Activated naive CD4-positive, alpha-beta T cell treated with anti-CD3 and anti-CD28 coated beads for 36 hours (primary cell): ENCODE data around the gene ADD2. TPM values are rescaled to one million over a fixed set of nuclear protein-coding genes. Genes with fewer than 3 reads are reported as not detected.

ENCODE experiments used
- CTCF ChIA-PET: fragments of 350-600 bp; sonication (Branson Sonifier 250); formaldehyde crosslinking; loops from one replicate; lab custom pipeline; 2021; ENCODE audit warnings: antibody characterized with exemption; lab: Charles Lee
- DNase-seq: peaks from one replicate; pipeline ENCODE4 v3.0.0-alpha.2; 2020
- H3K27ac Mint-ChIP-seq: one replicate; pipeline ENCODE4 v1.8.0; 2021; ENCODE audit warnings: mild to moderate bottlenecking, mixed read lengths
- H3K27me3 Mint-ChIP-seq: one replicate; pipeline ENCODE4 v1.8.0; 2021; ENCODE audit warnings: low read depth, mixed read lengths
- H3K36me3 Mint-ChIP-seq: one replicate; pipeline ENCODE4 v1.8.0; 2021; ENCODE audit warnings: low read depth, mixed read lengths
- H3K4me1 Mint-ChIP-seq: one replicate; pipeline ENCODE4 v1.8.0; 2021; ENCODE audit warnings: low read depth, mixed read lengths
- H3K4me3 Mint-ChIP-seq: one replicate; pipeline ENCODE4 v1.8.0; 2021; ENCODE audit warnings: mild to moderate bottlenecking, moderate library complexity, mixed read lengths
- H3K9me3 Mint-ChIP-seq: one replicate; pipeline ENCODE4 v1.8.0; 2021; ENCODE audit warnings: mixed read lengths
- intact Hi-C: fragments of 100-400 bp; cut with micrococcal nuclease; formaldehyde crosslinking; loops from one replicate; pipeline ENCODE4 v1.15.1; 2023
- total RNA-seq, 2 experiments: library from RNA; stranded (reverse); gene quantifications; one replicate each; pipeline ENCODE4 v1.2.3, GENCODE V29; 2021

The ADD2 gene
- total RNA-seq, 2 experiments from 2014 or later = 42.9 to 46.2 TPM

DNA sequence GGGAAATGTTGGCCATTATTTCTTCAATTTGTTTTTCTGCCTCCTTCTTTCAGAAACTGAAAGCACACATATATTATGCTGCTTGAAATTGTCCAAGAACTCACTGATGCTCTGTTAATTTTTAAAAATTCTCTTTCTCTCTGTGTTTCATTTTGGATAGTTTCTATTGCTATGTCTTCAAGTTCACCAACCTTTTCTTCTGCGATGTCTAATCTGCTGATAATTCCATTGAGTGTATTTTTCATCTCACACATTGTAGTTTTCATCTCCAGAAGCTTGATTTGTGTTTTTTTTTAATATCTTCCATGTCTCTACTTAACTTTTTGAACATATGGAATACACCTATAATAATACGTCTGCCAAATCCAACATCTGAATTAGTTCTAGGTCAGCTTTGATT lies 116.3 kb downstream of the ADD2 start:
- intact Hi-C loops = no loop called here
- H3K9me3 Mint-ChIP-seq = peaks cover 2% of the 10 kb centered on the region
- H3K4me3 Mint-ChIP-seq = no peak overlapping the region
- CTCF ChIA-PET = interaction anchor here (1.0 to 10.5 kb wide), 4 partner anchors 33 to 348 kb away, joined by 3 to 121 read pairs (median 4); partner anchors contain the start of genes ADD2 and FAM136A
- no peaks in the 10 kb centered on the region for H3K36me3 Mint-ChIP-seq
- H3K27ac Mint-ChIP-seq = no peak overlapping the region
- H3K4me1 Mint-ChIP-seq = peaks cover 15% of the 10 kb centered on the region
- no peaks in the 10 kb centered on the region for H3K27me3 Mint-ChIP-seq
- DNase-seq = no peak

DNA sequence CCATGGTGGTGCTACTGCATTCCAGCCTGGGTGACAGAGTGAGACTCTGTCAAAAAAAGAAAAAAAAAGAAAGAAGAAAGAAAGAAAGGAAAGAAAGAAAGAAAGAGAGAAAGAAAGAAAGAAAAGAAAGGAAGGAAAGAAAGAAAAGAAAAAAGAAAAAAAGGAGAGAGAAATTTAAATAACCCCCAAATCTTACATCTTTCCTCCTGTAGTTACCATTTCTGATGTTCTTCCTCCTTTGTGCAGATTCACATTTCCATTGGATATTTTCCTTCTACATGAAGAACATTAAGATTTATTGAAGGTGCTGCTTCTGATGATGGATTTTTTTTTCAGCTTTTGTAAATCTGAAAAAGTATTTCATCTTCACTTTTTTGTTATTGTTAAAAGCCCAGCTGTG lies 117.0 kb downstream of the ADD2 start:
- no peak overlapping the region for H3K27ac Mint-ChIP-seq
- H3K27me3 Mint-ChIP-seq = no peaks in the 10 kb centered on the region
- no peaks in the 10 kb centered on the region for H3K36me3 Mint-ChIP-seq
- H3K4me3 Mint-ChIP-seq = no peak overlapping the region
- DNase-seq = no peak
- peaks cover 8% of the 10 kb centered on the region for H3K4me1 Mint-ChIP-seq
- peaks cover 2% of the 10 kb centered on the region for H3K9me3 Mint-ChIP-seq
- intact Hi-C loops = no loop called here
- CTCF ChIA-PET = interaction anchor here (0.6 to 10.5 kb wide), 5 partner anchors 33 to 347 kb away, joined by 3 to 121 read pairs (median 4); partner anchors contain the start of genes ADD2 and FAM136A

DNA sequence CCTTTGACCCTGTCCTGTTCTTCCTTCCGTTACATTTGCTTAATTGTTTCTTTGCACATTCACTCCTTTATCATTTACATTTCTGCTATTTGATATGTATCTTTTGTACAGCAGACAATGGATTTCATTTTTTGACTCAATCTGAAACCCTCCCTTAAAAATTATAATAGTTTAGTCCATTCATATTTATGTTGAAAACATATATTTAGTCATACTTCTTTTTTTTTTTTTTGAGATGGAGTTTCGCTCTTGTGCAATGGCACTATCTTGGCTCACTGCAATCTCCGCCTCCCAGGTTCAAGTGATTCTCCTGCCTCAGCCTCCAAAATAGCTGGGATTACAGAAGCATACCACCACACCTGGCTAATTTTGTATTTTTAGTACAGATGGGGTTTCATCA lies 119.0 kb downstream of the ADD2 start:
- CTCF ChIA-PET = interaction anchor here (0.7 to 10.5 kb wide), 2 partner anchors 29 to 345 kb away, joined by 4 to 121 read pairs; partner anchors contain the start of gene FAM136A
- Mint-ChIP-seq H3K9me3 (peaks cover 2% of the 10 kb centered on the region), H3K4me3 (no peak overlapping the region), H3K27me3 (no peaks in the 10 kb centered on the region), H3K36me3 (no peaks in the 10 kb centered on the region), H3K27ac (no peak overlapping the region), H3K4me1 (no peaks in the 10 kb centered on the region)
- no peak for DNase-seq
- intact Hi-C loops = loop anchor here (1.0 to 2.0 kb wide), 3 partner anchors 94 to 345 kb away; no protein-coding TSS in a partner anchor

DNA sequence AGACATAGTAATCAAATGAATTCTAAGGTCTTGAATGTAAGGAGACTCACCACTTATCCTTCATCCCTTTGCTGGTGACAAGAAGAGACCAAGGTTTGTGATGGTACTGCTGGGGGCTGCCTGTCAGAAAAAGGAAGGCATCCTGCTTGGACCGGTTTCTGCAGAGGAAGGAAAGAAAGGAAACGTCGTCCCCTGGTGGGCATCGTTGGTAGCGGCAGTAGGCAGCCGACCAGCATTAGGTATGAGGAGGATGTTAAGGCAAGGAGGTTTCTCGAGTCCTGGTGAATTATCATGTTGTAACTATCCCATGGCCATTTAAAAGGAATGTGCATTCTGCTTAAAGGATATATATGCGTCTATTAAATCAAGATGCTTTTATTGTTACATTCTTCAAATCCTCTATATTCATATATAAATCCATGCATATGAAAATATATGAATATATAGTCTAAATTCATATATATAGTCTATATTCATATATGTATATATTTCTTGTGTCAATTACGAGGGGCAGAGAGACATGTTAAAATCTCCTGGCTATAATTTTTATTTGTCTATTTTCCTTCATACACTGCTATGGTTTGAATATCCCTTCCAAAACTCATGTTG lies 120.0 kb downstream of the ADD2 start:
- intact Hi-C loops = loop anchor here (1.0 to 2.0 kb wide), 3 partner anchors 93 to 344 kb away; no protein-coding TSS in a partner anchor
- no peaks in the 10 kb centered on the region for H3K27me3 Mint-ChIP-seq
- no peak overlapping the region for H3K27ac Mint-ChIP-seq
- no peaks in the 10 kb centered on the region for H3K4me1 Mint-ChIP-seq
- CTCF ChIA-PET = interaction anchor here (0.5 to 10.5 kb wide), 19 partner anchors 11 to 552 kb away, joined by 3 to 121 read pairs (median 4); partner anchors contain the start of genes FAM136A and SNRPG
- H3K36me3 Mint-ChIP-seq = no peaks in the 10 kb centered on the region
- peaks cover 2% of the 10 kb centered on the region for H3K9me3 Mint-ChIP-seq
- DNase-seq = peak; percentile 88
- H3K4me3 Mint-ChIP-seq = no peak overlapping the region

DNA sequence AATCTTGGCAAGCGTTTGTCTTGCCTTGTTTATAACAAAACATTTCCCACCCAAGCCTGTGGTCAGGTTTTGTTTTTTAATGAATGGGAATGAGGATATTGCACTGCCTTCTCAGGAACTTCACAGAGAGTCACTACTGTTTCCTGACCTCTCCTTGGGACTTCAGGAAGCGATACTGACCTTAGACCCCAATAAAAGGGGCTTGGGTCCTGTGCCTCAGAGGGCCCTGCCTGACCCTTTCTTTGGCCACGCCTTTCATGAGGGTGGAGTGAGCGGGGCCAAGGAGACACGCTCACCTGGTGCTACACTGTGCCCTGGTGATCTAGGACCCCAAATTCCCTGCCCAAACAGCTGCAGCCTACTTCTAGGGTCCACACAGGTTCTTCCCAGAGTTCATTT lies 121.6 kb downstream of the ADD2 start:
- H3K9me3 Mint-ChIP-seq = no peaks in the 10 kb centered on the region
- H3K36me3 Mint-ChIP-seq = no peaks in the 10 kb centered on the region
- no peaks in the 10 kb centered on the region for H3K4me1 Mint-ChIP-seq
- intact Hi-C loops = no loop called here
- DNase-seq = no peak
- CTCF ChIA-PET = interaction anchor here (1.2 to 10.5 kb wide), 9 partner anchors 9 to 342 kb away, joined by 3 to 121 read pairs (median 6); partner anchors contain the start of gene FAM136A
- H3K4me3 Mint-ChIP-seq = no peak overlapping the region
- no peak overlapping the region for H3K27ac Mint-ChIP-seq
- no peaks in the 10 kb centered on the region for H3K27me3 Mint-ChIP-seq

DNA sequence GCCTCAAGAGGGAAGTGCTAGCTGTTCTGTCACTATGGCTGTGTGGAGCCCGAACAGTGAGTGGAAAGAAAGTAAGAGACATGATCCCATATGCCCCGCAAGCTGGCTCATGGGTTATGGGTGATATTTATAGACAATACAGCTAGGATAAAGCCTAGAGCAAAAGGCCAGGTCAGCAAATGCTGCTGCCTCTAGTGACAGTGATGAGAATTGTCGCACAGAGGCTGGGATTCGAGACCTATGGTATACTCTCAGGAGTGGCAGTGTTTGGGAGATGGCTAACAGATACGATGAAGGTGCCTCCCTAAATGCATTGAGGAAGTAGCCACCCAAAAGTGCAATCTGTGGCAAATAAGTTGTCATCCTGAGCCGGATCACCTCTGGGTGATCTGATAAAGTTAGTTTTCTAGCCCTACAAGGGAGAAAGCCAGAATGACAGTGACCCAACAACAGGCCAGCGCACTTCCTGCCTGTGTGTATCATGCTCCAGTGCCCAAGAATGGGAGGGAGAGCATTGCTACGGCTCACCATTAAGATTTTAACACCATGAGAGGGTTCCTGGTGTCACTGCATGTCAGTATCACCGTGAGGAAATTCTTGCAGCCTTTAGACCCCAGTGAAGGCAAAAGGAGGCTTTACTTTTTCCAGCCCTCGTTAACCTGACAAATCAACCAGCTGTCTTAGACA lies 122.1 kb downstream of the ADD2 start:
- Mint-ChIP-seq H3K27ac (no peak overlapping the region), H3K4me1 (no peaks in the 10 kb centered on the region), H3K36me3 (no peaks in the 10 kb centered on the region), H3K9me3 (no peaks in the 10 kb centered on the region), H3K4me3 (no peak overlapping the region), H3K27me3 (no peaks in the 10 kb centered on the region)
- intact Hi-C loops = no loop called here
- CTCF ChIA-PET = interaction anchor here (0.8 to 10.5 kb wide), 11 partner anchors 9 to 342 kb away, joined by 3 to 121 read pairs (median 6); partner anchors contain the start of gene FAM136A
- peak; percentile 30 for DNase-seq

DNA sequence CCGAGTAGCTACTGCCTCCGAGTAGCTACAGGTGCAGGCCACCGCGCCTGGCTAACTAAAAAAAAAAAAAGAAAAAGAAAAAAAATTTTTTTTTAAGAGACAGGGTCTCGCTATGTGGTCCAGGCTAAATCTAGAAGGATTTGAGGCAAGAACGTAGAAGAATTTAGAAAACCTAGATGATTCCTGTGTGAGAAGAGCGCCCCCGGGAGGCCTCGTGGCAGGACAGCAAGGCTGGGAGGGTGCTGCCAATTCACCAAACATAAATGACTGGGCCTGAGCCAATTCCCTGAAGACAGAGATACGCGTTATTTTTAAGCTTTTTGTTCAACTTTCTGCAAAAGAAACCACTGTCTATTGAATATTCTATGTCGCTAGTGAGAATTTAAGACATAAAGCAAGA lies 124.3 kb downstream of the ADD2 start:
- H3K27ac Mint-ChIP-seq = no peak overlapping the region
- CTCF ChIA-PET = interaction anchor here (0.6 to 10.5 kb wide), 12 partner anchors 9 to 340 kb away, joined by 3 to 121 read pairs (median 3); partner anchors contain the start of genes ADD2 and FAM136A
- intact Hi-C loops = loop anchor here (1.0 kb wide), 3 partner anchors 89 to 339 kb away; no protein-coding TSS in a partner anchor
- peak; percentile 62 for DNase-seq
- H3K4me1 Mint-ChIP-seq = peaks cover 16% of the 10 kb centered on the region
- no peaks in the 10 kb centered on the region for H3K9me3 Mint-ChIP-seq
- H3K27me3 Mint-ChIP-seq = no peaks in the 10 kb centered on the region
- no peak overlapping the region for H3K4me3 Mint-ChIP-seq
- no peaks in the 10 kb centered on the region for H3K36me3 Mint-ChIP-seq

DNA sequence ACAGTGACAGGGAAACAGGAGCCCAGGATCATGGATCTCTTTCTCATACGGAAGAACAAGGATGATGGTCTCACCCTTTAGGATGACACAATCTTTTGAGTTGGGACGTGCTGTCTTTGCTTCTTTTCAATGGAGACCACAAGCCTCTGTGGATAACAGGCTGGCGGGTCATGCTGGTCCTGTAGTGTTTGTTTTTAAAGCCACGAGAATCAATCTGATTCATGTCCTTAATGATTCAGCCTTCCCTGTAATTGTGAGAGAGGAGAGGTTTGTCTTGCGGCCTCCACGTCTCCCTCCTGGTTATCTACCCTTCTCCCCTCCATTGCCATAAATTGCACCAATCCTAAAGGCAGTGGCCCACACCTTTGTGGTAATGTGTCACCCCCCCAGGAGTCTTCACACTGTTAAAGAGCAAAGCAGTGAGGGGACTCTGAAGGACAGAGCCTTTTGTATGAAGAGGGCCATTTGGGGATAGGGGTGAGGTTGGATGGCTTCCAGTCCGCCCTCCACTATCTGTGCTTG lies 126.7 kb downstream of the ADD2 start:
- Mint-ChIP-seq H3K36me3 (no peaks in the 10 kb centered on the region), H3K4me3 (no peak overlapping the region), H3K4me1 (peaks cover 25% of the 10 kb centered on the region), H3K27ac (no peak overlapping the region), H3K9me3 (peaks cover 2% of the 10 kb centered on the region), H3K27me3 (no peaks in the 10 kb centered on the region)
- intact Hi-C loops = no loop called here
- CTCF ChIA-PET = no interaction called here
- no peak for DNase-seq

DNA sequence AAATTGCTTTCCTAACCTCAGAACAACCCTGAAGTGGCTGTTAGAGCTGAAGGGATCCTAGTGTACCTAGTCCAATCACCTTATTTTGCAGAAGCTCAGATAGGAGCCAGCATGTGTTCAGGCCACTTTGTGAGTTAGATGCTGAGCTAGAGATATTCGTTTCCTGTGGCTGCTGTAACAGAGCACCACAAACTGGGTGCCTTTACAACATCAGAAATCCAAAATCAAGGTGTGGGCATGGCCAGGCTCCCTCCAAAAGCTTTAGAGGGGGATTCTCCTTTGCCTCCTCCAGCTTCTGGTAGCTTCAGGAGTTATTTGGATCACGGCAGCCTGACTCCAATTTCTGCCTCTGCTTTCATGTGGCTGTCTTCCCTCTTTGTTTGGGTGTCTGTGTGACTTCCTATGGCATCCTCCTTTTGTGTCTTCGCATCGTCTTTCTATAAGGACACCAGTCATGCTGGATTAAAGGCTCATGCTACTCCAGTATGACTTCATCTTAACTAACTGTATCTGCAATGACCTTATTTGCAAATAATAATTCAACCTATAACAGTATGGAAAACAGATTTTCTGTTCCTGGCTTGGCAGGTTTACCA lies 128.1 kb downstream of the ADD2 start:
- Mint-ChIP-seq H3K9me3 (peaks cover 2% of the 10 kb centered on the region), H3K27ac (no peak overlapping the region), H3K4me1 (peaks cover 25% of the 10 kb centered on the region), H3K4me3 (no peak overlapping the region), H3K36me3 (no peaks in the 10 kb centered on the region), H3K27me3 (no peaks in the 10 kb centered on the region)
- intact Hi-C loops = no loop called here
- no peak for DNase-seq
- CTCF ChIA-PET = interaction anchor here (0.7 to 2.6 kb wide), 5 partner anchors 16 to 336 kb away, joined by 3 to 15 read pairs (median 3); partner anchors contain the start of gene ADD2

DNA sequence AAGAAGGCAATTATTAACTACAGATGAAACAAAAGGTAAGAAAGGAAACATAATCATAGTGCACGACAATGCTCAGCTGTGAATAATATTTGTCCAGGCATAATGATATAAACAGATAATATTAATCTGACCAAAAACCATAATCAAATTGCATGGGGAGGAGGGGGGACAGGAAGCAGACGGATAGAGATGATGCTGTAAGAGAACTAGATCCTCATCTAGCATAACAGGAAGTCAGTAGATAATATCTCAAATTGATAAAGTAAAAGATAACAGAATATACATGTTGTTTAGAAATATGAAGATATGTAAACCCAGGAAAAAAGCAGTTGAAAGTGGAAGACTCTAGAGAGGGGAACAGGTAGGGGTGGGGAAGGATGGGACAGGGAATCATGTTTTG lies 129.4 kb downstream of the ADD2 start:
- Mint-ChIP-seq H3K9me3 (peaks cover 2% of the 10 kb centered on the region), H3K27ac (no peak overlapping the region), H3K27me3 (no peaks in the 10 kb centered on the region), H3K36me3 (no peaks in the 10 kb centered on the region), H3K4me1 (peaks cover 25% of the 10 kb centered on the region), H3K4me3 (no peak overlapping the region)
- CTCF ChIA-PET = interaction anchor here (1.0 to 2.6 kb wide), 3 partner anchors 18 to 335 kb away, joined by 3 to 15 read pairs (median 9); no protein-coding TSS in a partner anchor
- intact Hi-C loops = no loop called here
- DNase-seq = no peak

DNA sequence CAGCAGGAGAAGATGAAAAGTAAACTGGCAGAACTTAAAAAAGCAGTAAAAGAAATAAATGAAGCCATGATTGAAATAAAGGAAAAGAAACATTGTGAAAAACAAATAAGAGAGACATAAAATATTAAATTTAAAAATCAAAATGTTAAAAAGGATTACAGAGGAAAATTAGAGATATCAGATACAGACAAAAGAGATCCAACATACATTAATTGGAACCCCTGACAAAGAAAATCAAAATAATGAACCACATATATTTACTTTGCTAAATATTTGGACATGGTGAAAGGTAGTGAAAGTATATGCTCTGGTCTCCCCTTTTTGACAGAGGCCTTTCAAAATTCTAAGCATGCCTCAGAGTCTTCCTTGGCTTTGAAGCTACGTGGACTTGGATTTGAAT lies 134.5 kb downstream of the ADD2 start:
- no peaks in the 10 kb centered on the region for H3K36me3 Mint-ChIP-seq
- H3K4me3 Mint-ChIP-seq = no peak overlapping the region
- peaks cover 5% of the 10 kb centered on the region for H3K9me3 Mint-ChIP-seq
- peaks cover 9% of the 10 kb centered on the region for H3K4me1 Mint-ChIP-seq
- H3K27me3 Mint-ChIP-seq = no peaks in the 10 kb centered on the region
- no peak overlapping the region for H3K27ac Mint-ChIP-seq
- no peak for DNase-seq
- intact Hi-C loops = no loop called here
- CTCF ChIA-PET = interaction anchor here (0.6 to 1.2 kb wide), 3 partner anchors 40 to 331 kb away, joined by 3 read pairs; partner anchors contain the start of genes ADD2 and FAM136A
